T-helper 1 cell treated with Interleukin-12 subunit alpha and Interleukin-12 subunit beta and Interleukin-4 antibody, amounts not matched to agents 30 μg/mL and 1 μg/mL, for 36 hours (primary cell): Measurements from ENCODE around the gene FBXO41.

Experiments used
- H3K27ac Mint-ChIP-seq: one replicate; pipeline ENCODE4 v1.8.0; 2021; ENCODE audit warnings: mild to moderate bottlenecking, mixed read lengths
- H3K27me3 Mint-ChIP-seq: one replicate; pipeline ENCODE4 v1.8.0; 2021; ENCODE audit warnings: low read depth, mixed read lengths
- H3K36me3 Mint-ChIP-seq: one replicate; pipeline ENCODE4 v1.8.0; 2021; ENCODE audit warnings: low read depth, mixed read lengths
- H3K4me1 Mint-ChIP-seq: one replicate; pipeline ENCODE4 v1.8.0; 2021; ENCODE audit warnings: low read depth, mixed read lengths
- H3K4me3 Mint-ChIP-seq: one replicate; pipeline ENCODE4 v1.8.0; 2021; ENCODE audit warnings: mild to moderate bottlenecking, moderate library complexity, mixed read lengths
- H3K9me3 Mint-ChIP-seq: one replicate; pipeline ENCODE4 v1.8.0; 2021; ENCODE audit warnings: mixed read lengths

The FBXO41 gene

GRCh38 chr2:73293534-73294171 is 9.4 kb upstream of the FBXO41 start, which contains the start of gene EGR4:
Gene EGR4 (minus strand): TSS chr2:73293548. CDS start chr2:73293317, 231 bp downstream.
- Mint-ChIP-seq H3K4me3 (peak within 1 kb of the TSS; percentile 63), H3K9me3 (no peaks in the 10 kb centered on the region), H3K27me3 (peaks cover 85% of the 10 kb centered on the region), H3K4me1 (peaks cover 6% of the 10 kb centered on the region), H3K27ac (no peak within 1 kb of the TSS), H3K36me3 (no peaks in the 10 kb centered on the region)

- Mint-ChIP-seq H3K4me1 (peaks cover 6% of the 10 kb centered on the region), H3K27ac (no peak overlapping the region), H3K27me3 (peaks cover 87% of the 10 kb centered on the region), H3K4me3 (peak overlapping the region; percentile 57), H3K36me3 (no peaks in the 10 kb centered on the region), H3K9me3 (no peaks in the 10 kb centered on the region)
Measured at GRCh38 chr2:73292906-73293533, 8.7 kb upstream of the FBXO41 start.

- H3K27me3 Mint-ChIP-seq, result peaks cover 82% of the 10 kb centered on the region
- H3K36me3 Mint-ChIP-seq, result no peaks in the 10 kb centered on the region
- H3K4me3 Mint-ChIP-seq, result no peak overlapping the region
- no peaks in the 10 kb centered on the region for H3K9me3 Mint-ChIP-seq
- peaks cover 6% of the 10 kb centered on the region for H3K4me1 Mint-ChIP-seq
- no peak overlapping the region for H3K27ac Mint-ChIP-seq
Measured at GRCh38 chr2:73292316-73292905, 8.1 kb upstream of the FBXO41 start.

GRCh38 chr2:73291461-73292315 is 7.4 kb upstream of the FBXO41 start:
- peaks cover 6% of the 10 kb centered on the region for H3K4me1 Mint-ChIP-seq
- H3K27ac Mint-ChIP-seq, result no peak overlapping the region
- H3K4me3 Mint-ChIP-seq, result peak overlapping the region; percentile 71
- no peaks in the 10 kb centered on the region for H3K9me3 Mint-ChIP-seq
- peaks cover 77% of the 10 kb centered on the region for H3K27me3 Mint-ChIP-seq
- H3K36me3 Mint-ChIP-seq, result no peaks in the 10 kb centered on the region

- no peak overlapping the region for H3K27ac Mint-ChIP-seq
- H3K36me3 Mint-ChIP-seq, result no peaks in the 10 kb centered on the region
- H3K4me3 Mint-ChIP-seq, result peak overlapping the region; percentile 71
- H3K4me1 Mint-ChIP-seq, result peaks cover 6% of the 10 kb centered on the region
- peaks cover 75% of the 10 kb centered on the region for H3K27me3 Mint-ChIP-seq
- no peaks in the 10 kb centered on the region for H3K9me3 Mint-ChIP-seq
Measured at GRCh38 chr2:73291093-73291460, 6.8 kb upstream of the FBXO41 start.

- Mint-ChIP-seq H3K27ac (peak overlapping the region; percentile 29), H3K9me3 (no peaks in the 10 kb centered on the region), H3K4me3 (no peak overlapping the region), H3K27me3 (peaks cover 73% of the 10 kb centered on the region), H3K4me1 (peaks cover 9% of the 10 kb centered on the region), H3K36me3 (no peaks in the 10 kb centered on the region)
Measured at GRCh38 chr2:73290049-73290839, 6.0 kb upstream of the FBXO41 start.

- Mint-ChIP-seq H3K27ac (no peak overlapping the region), H3K36me3 (no peaks in the 10 kb centered on the region), H3K9me3 (no peaks in the 10 kb centered on the region), H3K4me1 (peaks cover 10% of the 10 kb centered on the region), H3K27me3 (peaks cover 63% of the 10 kb centered on the region), H3K4me3 (no peak overlapping the region)
Measured at GRCh38 chr2:73289304-73289703, 5.0 kb upstream of the FBXO41 start.

GRCh38 chr2:73286134-73286655 is 1.9 kb upstream of the FBXO41 start:
- peaks cover 44% of the 10 kb centered on the region for H3K27me3 Mint-ChIP-seq
- H3K27ac Mint-ChIP-seq, result no peak overlapping the region
- H3K4me1 Mint-ChIP-seq, result peaks cover 12% of the 10 kb centered on the region
- no peaks in the 10 kb centered on the region for H3K36me3 Mint-ChIP-seq
- no peaks in the 10 kb centered on the region for H3K9me3 Mint-ChIP-seq
- no peak overlapping the region for H3K4me3 Mint-ChIP-seq

GRCh38 chr2:73285159-73285739 is 971 bp upstream of the FBXO41 start:
- Mint-ChIP-seq H3K9me3 (no peaks in the 10 kb centered on the region), H3K27me3 (peaks cover 35% of the 10 kb centered on the region), H3K4me1 (peaks cover 6% of the 10 kb centered on the region), H3K36me3 (no peaks in the 10 kb centered on the region), H3K4me3 (peak overlapping the region; percentile 49), H3K27ac (peak overlapping the region; percentile 50)

GRCh38 chr2:73283545-73284295 is 558 bp downstream of the FBXO41 start:
- peak overlapping the region; percentile 3 for H3K27ac Mint-ChIP-seq
- no peaks in the 10 kb centered on the region for H3K36me3 Mint-ChIP-seq

GRCh38 chr2:73282924-73283544 is 1.2 kb downstream of the FBXO41 start:
- H3K27me3 Mint-ChIP-seq, result peaks cover 12% of the 10 kb centered on the region
- H3K4me1 Mint-ChIP-seq, result peaks cover 9% of the 10 kb centered on the region
- no peaks in the 10 kb centered on the region for H3K36me3 Mint-ChIP-seq
- H3K27ac Mint-ChIP-seq, result peak overlapping the region; percentile 3
- peak overlapping the region; percentile 78 for H3K4me3 Mint-ChIP-seq
- H3K9me3 Mint-ChIP-seq, result no peaks in the 10 kb centered on the region

More at GRCh38 chr2:73283545-73284295, 558 bp downstream of the FBXO41 start:
- Mint-ChIP-seq H3K27me3 (peaks cover 19% of the 10 kb centered on the region), H3K4me1 (peaks cover 9% of the 10 kb centered on the region), H3K9me3 (no peaks in the 10 kb centered on the region), H3K4me3 (peak overlapping the region; percentile 78)

GRCh38 chr2:73281244-73281643 is 3.0 kb downstream of the FBXO41 start:
- Mint-ChIP-seq H3K4me3 (no peak overlapping the region), H3K4me1 (peaks cover 9% of the 10 kb centered on the region), H3K36me3 (no peaks in the 10 kb centered on the region), H3K27me3 (peaks cover 7% of the 10 kb centered on the region), H3K27ac (no peak overlapping the region), H3K9me3 (no peaks in the 10 kb centered on the region)
